HEK293T (cell line): Measurements from ENCODE around the gene MYO15A.

Source experiments
- CTCF ChIA-PET: fragments of 350-600 bp; formaldehyde crosslinking; extraction: SDS; loops from one replicate; lab custom pipeline; 2021; ENCODE audit warnings: antibody characterized with exemption, inconsistent platforms; lab: Yijun Ruan, JAX
- POLR2A ChIA-PET: fragments of 350-600 bp; formaldehyde crosslinking; extraction: SDS; loops from one replicate; lab custom pipeline; 2020; ENCODE audit warnings: antibody characterized with exemption, inconsistent platforms; lab: Yijun Ruan, JAX
- DNase-seq: peaks from one replicate; pipeline ENCODE4 v3.0.0; 2012; ENCODE audit warnings: mixed read lengths; ENCODE audit errors: extremely low spot score
- ARNT ChIP-seq: fragments of 450-650 bp; IDR thresholded peaks from 2 replicates; pipeline ENCODE4 v1.6.1; 2017; ENCODE audit warnings: mild to moderate bottlenecking
- BHLHE40 ChIP-seq: fragments of 450-650 bp; IDR thresholded peaks from 2 replicates; pipeline ENCODE4 v1.6.1; 2016; ENCODE audit warnings: mild to moderate bottlenecking, moderate library complexity, borderline replicate concordance
- CTBP1 ChIP-seq: fragments of 450-650 bp; IDR thresholded peaks from 2 replicates; pipeline ENCODE4 v1.6.1; 2016; ENCODE audit warnings: borderline replicate concordance
- ELF4 ChIP-seq: fragments of 450-650 bp; IDR thresholded peaks from 2 replicates; pipeline ENCODE4 v1.6.1; 2017; ENCODE audit warnings: antibody characterized with exemption
- FOXA1 ChIP-seq: fragments of 450-650 bp; IDR thresholded peaks from 2 replicates; pipeline ENCODE4 v1.6.1; 2016; ENCODE audit warnings: mild to moderate bottlenecking
- FOXK2 ChIP-seq: fragments of 450-650 bp; IDR thresholded peaks from 2 replicates; pipeline ENCODE4 v1.6.1; 2016; ENCODE audit warnings: mild to moderate bottlenecking
- FOXM1 ChIP-seq: fragments of 450-650 bp; IDR thresholded peaks from 2 replicates; pipeline ENCODE4 v1.6.1; 2017; ENCODE audit warnings: mild to moderate bottlenecking, borderline replicate concordance
- HDGF ChIP-seq: fragments of 450-650 bp; IDR thresholded peaks from 2 replicates; pipeline ENCODE4 v1.6.1; 2017; ENCODE audit warnings: antibody characterized with exemption, borderline replicate concordance
- L3MBTL2 ChIP-seq: fragments of 450-650 bp; conservative IDR thresholded peaks from 2 replicates; pipeline ENCODE4 v1.6.1; 2016; ENCODE audit warnings: mild to moderate bottlenecking
- LEF1 ChIP-seq: fragments of 450-650 bp; IDR thresholded peaks from 2 replicates; pipeline ENCODE4 v1.6.1; 2017; ENCODE audit warnings: mild to moderate bottlenecking, borderline replicate concordance
- NFRKB ChIP-seq: fragments of 450-650 bp; IDR thresholded peaks from 2 replicates; pipeline ENCODE4 v1.6.1; 2016; ENCODE audit warnings: mild to moderate bottlenecking, moderate library complexity
- PKNOX1 ChIP-seq: fragments of 450-650 bp; IDR thresholded peaks from 2 replicates; pipeline ENCODE4 v1.6.1; 2016
- SP1 ChIP-seq: fragments of 450-650 bp; IDR thresholded peaks from 2 replicates; pipeline ENCODE4 v1.6.1; 2017
- SUZ12 ChIP-seq: fragments of 450-650 bp; IDR thresholded peaks from 2 replicates; pipeline ENCODE4 v1.6.1; 2016; ENCODE audit warnings: mild to moderate bottlenecking
- TARDBP ChIP-seq: fragments of 450-650 bp; IDR thresholded peaks from 2 replicates; pipeline ENCODE4 v1.6.1; 2016
- ZNF384 ChIP-seq: fragments of 450-650 bp; IDR thresholded peaks from 2 replicates; pipeline ENCODE4 v1.6.1; 2016

The MYO15A gene

DNA sequence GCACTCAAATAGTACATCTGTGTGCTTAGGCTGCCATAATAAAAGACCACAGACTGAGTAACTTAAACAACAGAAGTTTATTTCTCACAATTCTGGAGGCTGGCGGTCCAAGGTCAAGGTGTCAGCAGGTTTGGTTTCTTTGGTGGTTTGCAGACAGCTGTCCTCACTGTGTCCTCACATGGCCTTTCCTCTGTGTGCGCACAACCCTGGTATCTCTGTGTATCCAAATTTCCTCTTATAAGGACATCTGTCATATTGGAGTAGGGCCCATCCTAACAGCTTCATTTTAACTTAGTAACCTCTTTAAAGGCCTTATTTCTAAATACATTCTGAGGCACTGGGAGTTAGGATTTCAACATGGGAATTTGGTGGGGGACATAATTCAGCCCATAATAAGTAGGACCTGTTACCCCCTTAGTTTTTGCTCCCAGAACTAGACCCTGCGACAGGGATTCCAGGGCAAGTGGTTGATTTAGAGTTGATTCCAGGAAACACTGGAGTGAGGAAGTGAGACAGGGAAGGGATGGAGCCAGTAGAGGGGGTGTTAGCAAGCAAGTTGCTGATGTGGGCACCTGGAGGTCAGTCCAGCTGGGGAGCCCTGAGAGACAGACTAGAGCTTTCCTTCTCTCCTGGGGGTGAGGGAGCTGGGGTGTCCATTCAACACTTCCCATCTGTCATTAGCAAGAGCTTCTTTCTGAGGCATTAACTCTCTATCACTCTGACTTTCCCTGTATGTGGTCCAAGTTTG lies 64.1 kb downstream of the MYO15A start:
- DNase-seq = no peak
- ChIA-PET POLR2A (interaction anchor here (5.4 kb wide), 1 partner anchor 10 kb away, joined by 57 read pairs; the partner anchor contains the start of gene ALKBH5), CTCF (interaction anchor here (0.5 kb wide), 1 partner anchor 1558 kb away, joined by 4 read pairs; no protein-coding TSS in a partner anchor)
- no peak for TF ChIP-seq FOXA1
- TF ChIP-seq SUZ12 = no peak
- no peak for TF ChIP-seq SP1
- TF ChIP-seq TARDBP = no peak
- TF ChIP-seq ARNT = no peak
- TF ChIP-seq L3MBTL2 = no peak
- no peak for TF ChIP-seq FOXM1
- TF ChIP-seq ZNF384 = no peak
- no peak for TF ChIP-seq CTBP1
- no peak for TF ChIP-seq BHLHE40
- TF ChIP-seq LEF1 = no peak
- no peak for TF ChIP-seq PKNOX1
- no peak for TF ChIP-seq FOXK2
- TF ChIP-seq ELF4 = no peak

GRCh38 chr17:18173740-18174139 lies 65.2 kb downstream of the MYO15A start:
- no peak for DNase-seq
- ChIA-PET CTCF (no interaction called here), POLR2A (interaction anchor here (1.4 to 5.4 kb wide), 2 partner anchors 9 kb away, joined by 3 to 57 read pairs; partner anchors contain the start of gene ALKBH5)
- TF ChIP-seq LEF1 (no peak), FOXA1 (no peak), ELF4 (no peak)

- ChIA-PET CTCF (no interaction called here), POLR2A (no interaction called here)
- TF ChIP-seq PKNOX1 = no peak
- no peak for TF ChIP-seq FOXK2
- TF ChIP-seq FOXA1 = no peak
- no peak for TF ChIP-seq L3MBTL2
- TF ChIP-seq ARNT = no peak
- TF ChIP-seq SUZ12 = no peak
- TF ChIP-seq CTBP1 = no peak
- no peak for TF ChIP-seq BHLHE40
- no peak for TF ChIP-seq SP1
- no peak for TF ChIP-seq FOXM1
- TF ChIP-seq NFRKB = no peak
- no peak for TF ChIP-seq HDGF
- no peak for TF ChIP-seq ZNF384
- TF ChIP-seq LEF1 = no peak
- TF ChIP-seq TARDBP = no peak
- no peak for TF ChIP-seq ELF4
- DNase-seq = no peak
These were observed 67.6 kb downstream of the MYO15A start for GRCh38 chr17:18176176-18176575.

DNA sequence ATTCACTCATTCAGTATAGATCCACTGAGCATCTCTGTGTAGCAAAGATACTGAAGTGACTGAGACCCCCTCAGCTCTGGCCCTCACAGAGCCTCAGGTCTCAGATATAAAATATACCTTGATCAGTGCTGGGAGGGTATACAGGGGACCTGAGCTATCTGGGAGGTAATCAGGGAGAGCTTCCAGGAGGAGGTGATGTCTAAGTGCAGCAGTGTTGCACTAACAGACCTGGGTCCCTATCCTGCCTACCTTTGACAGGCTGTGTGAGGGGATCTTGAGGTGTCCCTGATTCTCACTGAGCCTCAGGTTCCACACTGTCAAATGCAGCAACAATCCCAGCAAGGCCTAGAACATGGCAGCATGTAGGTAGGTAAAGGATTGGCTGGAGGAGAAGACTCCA lies 68.6 kb downstream of the MYO15A start:
- no peak for DNase-seq
- POLR2A ChIA-PET = no interaction called here
- CTCF ChIA-PET = no interaction called here
- TF ChIP-seq NFRKB (no peak), SUZ12 (no peak), SP1 (no peak), FOXK2 (no peak), ARNT (no peak), ZNF384 (no peak), LEF1 (no peak), TARDBP (no peak), ELF4 (no peak), CTBP1 (no peak), HDGF (no peak)

- ChIA-PET CTCF (interaction anchor here (0.6 kb wide), 1 partner anchor 595 kb away, joined by 3 read pairs; no protein-coding TSS in a partner anchor), POLR2A (no interaction called here)
- no peak for TF ChIP-seq FOXA1
- no peak for TF ChIP-seq LEF1
- no peak for TF ChIP-seq ELF4
- no peak for TF ChIP-seq TARDBP
- no peak for TF ChIP-seq CTBP1
- TF ChIP-seq SP1 = no peak
- no peak for TF ChIP-seq ZNF384
- no peak for TF ChIP-seq NFRKB
- TF ChIP-seq PKNOX1 = no peak
- TF ChIP-seq HDGF = no peak
- TF ChIP-seq FOXK2 = no peak
- no peak for TF ChIP-seq SUZ12
- TF ChIP-seq ARNT = no peak
- no peak for TF ChIP-seq L3MBTL2
- no peak for TF ChIP-seq FOXM1
- no peak for TF ChIP-seq BHLHE40
- no peak for DNase-seq
These were observed 69.2 kb downstream of the MYO15A start for GRCh38 chr17:18177722-18178121.

GRCh38 chr17:18179196-18179595 lies 70.6 kb downstream of the MYO15A start:
- ChIA-PET CTCF (no interaction called here), POLR2A (no interaction called here)
- DNase-seq = no peak
- TF ChIP-seq FOXA1 = no peak
- no peak for TF ChIP-seq HDGF
- TF ChIP-seq NFRKB = no peak
- TF ChIP-seq SUZ12 = no peak
- TF ChIP-seq CTBP1 = no peak
- no peak for TF ChIP-seq ZNF384
- no peak for TF ChIP-seq L3MBTL2
- TF ChIP-seq FOXM1 = no peak
- TF ChIP-seq ARNT = no peak
- TF ChIP-seq PKNOX1 = no peak
- TF ChIP-seq ELF4 = no peak
- no peak for TF ChIP-seq SP1
- TF ChIP-seq FOXK2 = no peak
- no peak for TF ChIP-seq LEF1
- no peak for TF ChIP-seq BHLHE40
- TF ChIP-seq TARDBP = no peak
